Right lobe of liver (tissue), 6 donors: ENCODE data around the gene STAC3. TPM values are rescaled to one million over a fixed set of nuclear protein-coding genes. Genes with fewer than 3 reads are reported as not detected.
"Not testable (repeated sequence)": the region's sequence is repeated elsewhere in the genome, so short reads cannot be mapped to it uniquely, and the experiment has no call there.

ENCODE experiments used
- ATAC-seq, 4 donors: fragments of 200-7000 bp; cut with Tn5 transposase; one replicate each; pipeline ENCODE4 v1.9.1; 2020; ENCODE audit warnings: mild to moderate bottlenecking in 4 of 4, moderate library complexity in 4 of 4
- DNase-seq, 3 donors: peaks; one replicate each; pipeline ENCODE4 v3.0.0-alpha.2; 2020
- H3K27ac ChIP-seq, 3 donors: fragments of 200-600 bp; one replicate each; pipeline ENCODE4 v1.8.0; 2022
- H3K27me3 ChIP-seq, 2 donors: fragments of 200-600 bp; one replicate each; pipeline ENCODE4 v1.8.0; 2022
- H3K36me3 ChIP-seq, 4 donors: fragments of 200-600 bp; sonication (generic) in 1 of 4; one replicate each; pipeline versions ENCODE4 v1.5.1 to v1.8.0; 2017 to 2022; ENCODE audit warnings: control low read depth in 1 of 4
- H3K4me1 ChIP-seq, 4 donors: fragments of 200-600 bp; sonication (generic) in 1 of 4; one replicate each; pipeline versions ENCODE4 v1.5.1 to v1.8.0; 2017 to 2022; ENCODE audit warnings: control low read depth in 1 of 4
- H3K4me3 ChIP-seq, 3 donors: fragments of 200-600 bp; one replicate each; pipeline ENCODE4 v1.8.0; 2022
- H3K9me3 ChIP-seq, 4 donors: fragments of 200-600 bp; sonication (generic) in 1 of 4; one replicate each; pipeline versions ENCODE4 v1.5.1 to v1.8.0; 2017 to 2022; ENCODE audit warnings: control low read depth in 1 of 4
- CTCF ChIP-seq, 4 donors: fragments of 200-600 bp in 3 of 4; fragments of 450-650 bp in 1 of 4; IDR thresholded peaks; one replicate each; pipeline versions ENCODE4 v1.5.1 to v1.8.0; 2016 to 2022; ENCODE audit warnings: antibody characterized with exemption in 4 of 4, mild to moderate bottlenecking in 2 of 4
- POLR2A ChIP-seq: fragments of 450-650 bp; IDR thresholded peaks from one replicate; pipeline ENCODE4 v1.6.1; 2017; ENCODE audit warnings: antibody characterized with exemption, mild to moderate bottlenecking
- WGBS: methylation state at CpG from one replicate; pipeline ENCODE4 v1.1.6; 2018; ENCODE audit warnings: low coverage, low lambda C conversion rate; ENCODE audit not compliant: insufficient coverage; ENCODE audit errors: missing lambda C conversion rate; 5-methylcytosine and 5-hydroxymethylcytosine counted together
- intact Hi-C, 2 donors: fragments of 100-400 bp; cut with DNase I; formaldehyde crosslinking; loops; one replicate each; pipeline versions ENCODE4 v1.11.2 to v1.14.1; 2022
- long read RNA-seq: library from polyadenylated mRNA; unstranded; transcript quantifications from one replicate; pipeline ENCODE4 v2.0.0, GENCODE V29; 2019
- total RNA-seq, 6 experiments: library from RNA; depleted of rRNA in 2 of 6; stranded (reverse); fragments of >200 nt in 2 of 6; fragmentation: NEBNext Ultra II Directional in 3 of 6; extraction: Animal tissue kit (Norgen Biotek cat#: 25700) in 3 of 6; gene quantifications; one replicate each; pipeline versions ENCODE4 v1.1.0 to v1.2.4, GENCODE V29; 2016 to 2023
- donor health status: DM: no; HTN: yes; CAD: no.
- donor health status: DM: no; HTN: no; CAD: no.
- donor health status: DM: no; HTN: no; CAD: no.
- donor health status: DM: no; HTN: yes; CAD: no.
- donor health status: DM: no; HTN: yes; CAD: no.

Gene STAC3
- total RNA-seq, result 1 to 10 TPM in 5 of 6 experiments, under 1 TPM in 1; 0.98 to 4.5 (median 1.8) TPM
- long read RNA-seq, result 0 reads

- 70% methylated on average over 6 of the region's 7 CpGs for WGBS
- H3K4me1 ChIP-seq, result no peaks in the 10 kb centered on the region
These were observed at the start of gene STAC3 for GRCh38 chr12:57250956-57251355. Gene STAC3, minus strand, starts transcription at chr12:57251187. Its CDS starts 1,551 bp downstream, at chr12:57249636.

GRCh38 chr12:57299514-57300016 lies 48.6 kb upstream of the STAC3 start:
- ATAC-seq, result no peak
- Histone ChIP-seq H3K4me3 (no peak overlapping the region), H3K27me3 (no peaks in the 10 kb centered on the region), H3K27ac (no peak overlapping the region), H3K9me3 (no peaks in the 10 kb centered on the region), H3K4me1 (no peaks in the 10 kb centered on the region), H3K36me3 (peaks cover 0 to 59% (median 30%) of the 10 kb centered on the region in 4 donors)
- TF ChIP-seq POLR2A (no peak), CTCF (IDR thresholded peaks at IDR 0.05) (no peak)
- intact Hi-C loops, result loop anchor here in 1 of 2 donors (10.0 kb wide), 1 partner anchor 125 kb away; no protein-coding TSS in a partner anchor
- WGBS, result 86% methylated on average over 1 of the region's 1 CpG
- DNase-seq, result no peak

More at GRCh38 chr12:57250956-57251355, at the start of gene STAC3:
- Histone ChIP-seq H3K27ac (no peak within 1 kb of the TSS), H3K36me3 (peaks cover 0 to 7% (median 1%) of the 10 kb centered on the region in 4 donors), H3K4me3 (no peak within 1 kb of the TSS), H3K9me3 (no peaks in the 10 kb centered on the region), H3K27me3 (no peaks in the 10 kb centered on the region)
- DNase-seq (peak in 1 of 3 donors; percentile 22), ATAC-seq (no peak)
- intact Hi-C loops, result no loop called here
- no peak for TF ChIP-seq CTCF (IDR thresholded peaks at IDR 0.05)
- TF ChIP-seq POLR2A, result no peak

- no peak for ATAC-seq
- no peak for DNase-seq
- Histone ChIP-seq H3K27ac (no peak overlapping the region), H3K36me3 (peaks cover 0 to 72% (median 38%) of the 10 kb centered on the region in 4 donors), H3K27me3 (no peaks in the 10 kb centered on the region), H3K9me3 (no peaks in the 10 kb centered on the region), H3K4me3 (no peak overlapping the region), H3K4me1 (no peaks in the 10 kb centered on the region)
- 88% methylated on average over 4 of the region's 4 CpGs for WGBS
- no peak for TF ChIP-seq POLR2A
- TF ChIP-seq CTCF (IDR thresholded peaks at IDR 0.05), result no peak
- intact Hi-C loops, result no loop called here
These were observed 45.3 kb upstream of the STAC3 start for GRCh38 chr12:57296291-57296690.

GRCh38 chr12:57282073-57282472 lies 31.1 kb upstream of the STAC3 start:
- peaks cover 0 to 57% (median 30%) of the 10 kb centered on the region in 4 donors for H3K36me3 ChIP-seq
- intact Hi-C loops, H3K27me3 ChIP-seq, H3K9me3 ChIP-seq, DNase-seq, H3K27ac ChIP-seq, H3K4me3 ChIP-seq, H3K4me1 ChIP-seq, ATAC-seq: not testable (repeated sequence)
- WGBS, result 88% methylated on average over 12 of the region's 12 CpGs

- intact Hi-C loops, result no loop called here
- Histone ChIP-seq H3K27ac (peak overlapping the region; percentile 10 to 65 (median 25)), H3K27me3 (no peaks in the 10 kb centered on the region), H3K4me3 (no peak overlapping the region), H3K36me3 (peaks cover 0 to 54% (median 31%) of the 10 kb centered on the region in 4 donors), H3K9me3 (no peaks in the 10 kb centered on the region), H3K4me1 (peaks cover 0 to 8% (median 4%) of the 10 kb centered on the region in 4 donors)
- 63% methylated on average over 8 of the region's 9 CpGs for WGBS
- peak; percentile 86 to 92 (median 90) for ATAC-seq
- peak in 1 of 3 donors; percentile 61 for DNase-seq
- TF ChIP-seq CTCF (IDR thresholded peaks at IDR 0.05) (no peak), POLR2A (peak; percentile 71)
These were observed 29.4 kb upstream of the STAC3 start for GRCh38 chr12:57280211-57281062.
